Measurements from ENCODE around the gene FBRSL1.

The FBRSL1 gene

DNA sequence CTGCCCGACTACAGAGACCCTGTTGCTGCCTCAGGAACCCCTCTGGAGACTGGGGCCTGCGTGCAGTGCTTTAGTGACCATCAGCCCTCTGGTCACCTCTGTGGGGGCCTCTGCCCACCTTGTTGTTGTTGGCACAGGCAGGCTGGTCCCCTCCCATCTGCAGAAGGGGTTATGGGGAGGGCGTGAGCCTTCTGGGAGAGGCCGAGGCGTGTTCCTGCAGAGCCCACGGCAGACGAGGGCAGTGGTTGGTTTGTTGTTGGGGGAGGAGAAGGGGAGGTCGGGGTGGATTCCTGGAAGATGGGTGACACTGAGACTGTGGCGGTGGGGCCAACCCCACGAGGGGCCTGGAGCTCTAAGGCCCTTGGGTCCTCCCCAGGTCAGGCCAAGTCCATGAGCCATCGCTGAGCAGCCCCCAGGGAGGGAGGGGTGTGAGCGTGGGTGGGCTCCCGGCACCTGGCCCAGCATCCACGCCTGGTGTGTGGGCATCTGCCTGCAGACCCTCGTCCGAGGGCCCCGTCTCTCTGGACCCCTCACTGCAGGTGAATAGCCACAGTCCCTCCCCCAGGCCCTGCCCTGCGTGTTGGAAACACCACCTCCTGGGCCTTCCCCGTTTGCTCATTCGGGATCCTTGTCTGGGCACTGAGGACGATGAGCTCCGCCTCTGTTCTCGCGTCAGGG is 23.6 kb downstream of the FBRSL1 start:
- DNase-seq: no peak

DNA sequence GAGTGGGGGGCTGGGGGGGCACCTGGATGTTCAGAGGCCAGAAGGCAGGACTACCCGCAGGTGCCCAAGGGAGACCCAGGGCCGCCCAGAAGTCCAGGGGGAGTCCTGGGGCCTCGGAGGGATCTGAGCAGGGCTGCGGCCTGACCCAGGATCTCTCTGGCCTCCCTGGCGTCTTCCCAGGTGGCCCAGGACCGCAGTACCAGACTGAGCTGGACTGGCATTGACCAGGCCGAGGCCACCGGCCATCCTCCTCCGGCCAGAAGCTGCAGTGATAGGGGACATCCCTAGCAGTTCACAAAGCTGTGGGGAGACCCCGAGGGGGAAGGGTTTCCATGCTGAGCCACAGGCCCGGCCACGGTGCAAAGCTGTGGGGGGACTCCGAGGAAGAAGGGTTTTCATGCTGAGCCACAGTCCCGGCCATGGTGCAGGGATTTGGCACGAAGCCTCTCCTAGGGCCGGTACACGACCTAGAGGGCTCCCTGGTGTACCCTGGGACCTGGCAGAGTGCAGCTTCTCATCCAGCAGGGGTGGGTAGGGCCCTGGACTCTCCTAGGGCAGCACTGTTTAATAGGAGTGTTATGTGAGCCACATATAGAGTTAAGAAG is 24.4 kb downstream of the FBRSL1 start:
- no peak for DNase-seq

DNA sequence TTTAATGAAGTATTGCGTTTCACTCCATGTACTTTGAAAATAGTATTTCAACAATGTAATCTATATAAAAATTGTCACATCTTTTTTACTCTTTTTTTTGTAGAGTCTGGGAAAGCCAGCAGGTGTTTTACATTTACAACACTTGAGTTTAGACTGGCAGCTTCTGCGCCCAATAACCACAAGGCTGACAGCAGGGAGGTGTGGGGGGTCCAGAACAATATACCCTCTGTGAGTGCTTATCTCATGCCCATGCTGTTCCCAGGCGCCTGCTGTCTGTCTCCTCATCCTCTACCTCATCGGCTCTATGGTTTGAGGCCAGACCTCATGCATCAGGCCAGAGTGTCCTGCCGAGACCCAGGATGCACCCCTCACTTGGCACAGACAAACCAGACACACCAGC is 24.9 kb downstream of the FBRSL1 start:
- no peak for DNase-seq

DNA sequence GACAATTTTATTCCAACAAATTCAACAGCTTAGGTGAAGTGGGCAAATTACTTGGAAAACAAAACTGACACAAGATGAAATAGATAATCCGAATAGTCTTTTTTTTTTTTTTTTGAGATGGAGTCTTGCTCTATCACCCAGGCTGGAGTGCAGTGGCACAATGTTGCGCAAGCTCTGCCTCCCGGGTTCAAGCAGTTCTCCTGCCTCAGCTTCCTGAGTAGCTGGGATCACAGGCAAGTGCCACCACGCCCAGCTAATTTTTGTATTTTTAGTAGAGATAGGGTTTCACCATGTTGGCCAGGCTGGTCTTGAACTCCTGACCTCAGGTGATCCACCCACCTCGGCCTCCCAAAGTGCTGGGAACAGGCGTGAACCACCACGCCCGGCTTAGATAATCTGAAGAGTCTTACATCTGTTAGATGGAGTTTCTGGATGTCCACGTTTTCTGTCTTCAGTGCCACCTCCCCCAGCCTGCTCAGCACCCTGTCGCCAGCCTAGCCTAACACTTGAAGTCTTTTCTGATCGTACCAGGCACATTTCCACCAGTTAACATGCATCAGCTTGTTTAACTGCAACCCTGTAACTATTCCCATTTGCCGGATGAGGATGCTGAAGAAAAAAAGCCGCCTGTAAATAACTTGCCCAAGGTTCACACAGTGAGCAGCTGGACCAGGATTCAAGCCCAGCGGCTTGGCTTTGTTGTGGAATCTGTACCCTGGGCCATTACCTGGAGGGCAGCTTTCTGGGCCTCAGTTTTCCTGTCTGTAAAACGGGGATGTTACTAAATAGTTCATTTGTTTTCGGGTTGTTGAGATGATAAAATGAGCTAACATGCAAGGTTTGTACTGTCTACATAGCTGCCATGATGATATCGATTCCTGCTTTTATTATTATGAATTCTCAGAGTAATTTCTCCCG is 26.4 kb downstream of the FBRSL1 start:
- no peak for DNase-seq

DNA sequence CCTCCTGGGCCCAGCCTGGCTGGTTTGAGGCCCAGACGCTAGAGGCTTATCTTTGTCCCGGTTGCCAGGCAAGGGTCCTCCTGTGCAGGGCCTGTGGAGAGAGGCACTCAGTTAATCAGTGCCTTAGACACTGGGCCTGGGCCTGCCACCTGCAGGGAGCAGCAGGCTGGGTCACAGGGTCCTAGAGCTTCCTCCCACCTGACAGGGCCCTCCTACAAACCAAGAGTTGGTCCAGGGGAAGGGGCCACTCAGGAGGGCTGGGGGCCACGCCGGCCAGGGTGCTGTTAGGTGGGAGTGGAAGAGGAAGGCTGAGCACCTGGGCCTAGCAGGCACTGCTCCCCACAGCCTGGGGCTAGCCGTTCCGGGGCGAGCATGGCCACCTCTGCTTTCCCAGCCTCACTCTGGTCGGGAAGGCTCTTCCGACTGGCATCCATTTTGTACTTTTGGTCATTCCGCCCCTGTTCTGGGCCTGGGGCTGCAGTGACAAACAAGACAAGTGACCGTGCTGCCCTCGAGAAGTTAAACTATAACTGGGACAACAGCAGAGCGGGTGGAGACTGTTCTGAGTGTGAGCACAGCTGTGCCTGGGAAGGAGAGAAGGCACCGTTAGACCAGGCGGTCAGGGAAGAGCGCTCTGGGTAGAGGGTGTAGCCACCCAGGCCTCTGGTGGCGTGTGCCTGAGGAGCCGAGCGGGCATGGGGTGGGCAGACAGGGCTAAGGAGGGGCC is 27.2 kb downstream of the FBRSL1 start:
- DNase-seq: no peak

DNA sequence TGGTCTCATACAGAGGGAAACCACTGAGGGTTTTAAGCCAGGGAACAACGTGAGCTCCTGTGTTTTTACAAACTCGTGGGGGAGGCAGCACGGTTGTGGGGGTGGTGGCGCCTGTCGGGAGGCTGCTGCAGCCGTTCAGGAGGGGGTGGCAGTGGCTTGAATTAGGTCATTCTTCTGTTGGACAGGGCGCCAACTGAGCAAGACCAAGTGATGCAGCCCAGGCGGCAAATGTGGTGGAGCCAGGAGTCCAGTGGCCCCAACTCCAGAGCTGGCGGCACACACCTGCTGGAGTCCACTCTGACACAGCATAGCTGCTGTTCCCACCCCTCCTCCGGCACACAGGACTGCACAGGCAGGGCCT is 27.8 kb downstream of the FBRSL1 start:
- no peak for DNase-seq

DNA sequence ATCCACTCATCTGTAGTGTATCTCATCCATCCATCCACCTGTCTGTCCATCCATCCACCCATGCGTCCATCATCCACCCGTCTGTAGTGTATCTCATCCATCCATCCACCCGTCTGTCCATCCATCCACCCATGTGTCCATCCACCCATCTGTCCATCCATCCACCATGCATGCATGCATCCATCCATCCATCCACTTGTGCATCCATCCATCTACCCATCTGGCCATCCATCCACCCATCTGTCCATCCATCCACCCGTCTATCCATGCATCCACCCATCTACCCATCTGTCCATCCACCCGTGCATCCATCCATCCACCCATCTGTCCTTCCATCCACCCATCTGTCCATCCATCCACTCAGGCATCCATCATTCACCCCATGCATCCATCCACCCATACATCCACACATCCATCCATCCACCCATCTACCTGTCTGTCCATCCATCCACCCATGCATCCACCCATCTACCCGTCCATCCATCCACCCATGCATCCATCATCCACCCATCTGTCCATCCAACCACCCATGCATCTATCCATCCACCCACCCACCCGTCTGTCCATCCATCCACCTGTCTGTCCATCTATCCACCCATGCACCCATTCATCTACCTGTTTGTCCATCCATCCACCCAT is 28.5 kb downstream of the FBRSL1 start:
- DNase-seq: no peak

DNA sequence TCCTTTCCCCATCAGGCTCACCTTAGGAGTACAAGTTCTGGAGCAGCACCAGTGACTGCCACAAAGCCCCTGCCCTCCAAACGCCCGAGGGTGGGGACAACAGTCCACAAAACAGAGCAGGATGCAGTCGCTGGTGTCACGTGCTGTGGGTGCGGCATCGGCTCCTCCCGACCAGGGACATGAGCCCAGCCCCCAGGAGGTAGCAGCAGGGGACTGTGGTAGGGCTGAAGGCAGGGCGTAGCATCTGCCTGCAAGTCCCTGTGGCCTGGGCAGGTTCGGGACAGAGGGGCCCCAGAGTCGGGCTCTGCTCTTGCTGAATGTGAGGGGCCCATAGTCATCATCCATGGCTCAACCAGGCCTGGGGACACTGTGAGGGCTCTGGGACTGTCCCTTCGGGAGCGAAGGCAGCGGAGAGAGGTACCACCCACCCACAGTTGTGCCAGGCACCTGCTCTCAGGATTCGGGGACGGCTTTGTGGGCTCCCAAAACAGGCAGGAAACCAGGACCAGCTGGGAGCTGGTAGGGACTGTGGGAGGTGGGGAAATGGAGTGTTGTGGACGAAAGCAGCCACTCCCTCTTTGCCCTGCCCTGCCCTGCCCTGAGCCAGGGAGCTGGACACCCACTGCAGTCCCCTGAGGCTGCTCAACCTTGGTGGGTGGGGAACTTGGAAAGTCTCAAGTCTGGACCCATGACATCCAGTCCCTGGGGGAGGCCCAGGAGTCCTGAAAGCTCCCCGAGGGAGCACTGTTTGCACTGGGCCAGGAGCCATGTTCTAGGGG is 30.7 kb downstream of the FBRSL1 start:
- no peak for DNase-seq

DNA sequence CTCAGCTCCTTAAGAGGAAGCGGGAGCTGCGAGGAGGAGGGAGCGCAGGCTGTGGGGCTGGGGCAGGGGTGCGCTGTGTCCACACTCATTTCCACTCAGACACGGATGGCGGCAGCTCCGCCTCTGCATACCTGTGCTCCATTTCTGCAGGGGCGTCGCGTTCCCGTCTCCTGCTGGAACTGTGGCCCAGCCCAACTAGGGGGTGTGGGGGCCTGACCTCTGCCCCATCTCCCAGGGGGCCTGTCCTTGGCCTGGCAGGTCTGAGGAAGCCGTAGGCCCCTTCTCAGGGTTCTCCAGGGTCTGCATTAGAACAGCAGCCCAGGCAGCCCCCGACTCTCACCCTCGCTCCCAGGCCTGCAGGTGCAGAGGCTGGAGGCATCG is 31.2 kb downstream of the FBRSL1 start:
- no peak for DNase-seq

DNA sequence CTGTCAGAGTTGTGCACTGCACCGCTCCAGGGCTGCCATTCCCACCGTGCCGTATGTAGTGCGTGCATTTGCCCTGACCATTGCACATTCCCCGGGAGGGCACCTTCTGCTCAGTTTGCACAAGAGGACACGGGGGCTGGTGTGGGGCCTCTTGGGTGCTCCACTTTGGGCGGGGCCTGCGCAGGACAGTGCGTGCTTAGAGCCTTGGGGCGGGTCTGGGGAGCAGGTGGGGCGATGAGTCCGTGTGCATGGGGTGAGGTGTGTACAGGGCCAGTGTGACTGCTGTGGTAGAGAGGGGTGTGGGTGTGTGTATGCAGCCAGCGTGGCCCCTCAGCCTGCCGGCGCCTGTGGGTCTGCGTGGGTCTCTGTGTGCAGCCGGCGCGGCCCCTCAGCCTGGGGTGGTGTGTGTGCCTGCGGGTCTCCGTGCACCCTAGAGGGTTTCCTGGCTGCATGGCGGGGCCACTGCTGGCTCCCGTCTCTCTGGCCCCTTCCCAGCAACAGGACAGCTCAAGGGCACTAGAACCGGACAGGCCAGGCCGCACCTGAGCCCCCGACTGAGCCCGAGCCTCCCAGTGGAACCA is 31.9 kb downstream of the FBRSL1 start:
- no peak for DNase-seq

DNA sequence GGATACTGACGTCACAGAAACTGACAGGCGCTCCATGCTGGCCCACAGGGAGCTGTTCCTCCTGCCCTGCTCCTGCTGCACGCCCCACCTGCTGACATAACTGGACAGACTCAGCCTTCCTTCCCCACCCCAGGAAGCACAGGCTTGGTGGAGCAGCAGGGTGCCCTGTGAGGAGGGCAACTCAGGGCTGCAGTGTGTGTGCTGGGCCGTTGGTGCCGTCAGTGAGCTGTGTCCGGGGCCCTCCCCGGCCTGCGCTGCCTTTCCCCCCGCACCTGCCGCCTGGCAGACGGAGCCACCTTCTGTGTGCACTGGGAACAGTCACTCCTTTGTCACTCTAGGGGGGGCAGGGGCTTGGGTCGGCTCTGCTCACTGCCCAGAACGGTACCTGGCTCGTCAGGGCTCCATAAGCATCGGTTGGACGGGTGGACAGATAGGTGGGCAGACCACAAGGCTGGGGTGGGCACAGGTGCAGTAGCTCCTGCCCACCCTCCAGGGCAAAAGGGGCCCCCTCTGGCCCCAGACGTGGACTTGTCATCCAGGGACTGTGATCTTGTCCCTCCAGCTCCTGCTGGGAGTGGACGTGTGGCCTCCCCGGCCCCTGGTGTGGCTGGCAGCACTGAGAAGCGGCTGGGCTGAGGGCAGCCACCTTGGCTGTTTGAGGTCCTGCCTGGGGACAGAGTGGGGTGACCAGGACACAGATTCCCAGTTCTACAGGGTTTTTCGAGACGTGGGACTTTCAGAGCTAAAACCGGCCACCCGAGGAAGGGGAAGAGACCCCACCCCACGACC is 32.8 kb downstream of the FBRSL1 start:
- DNase-seq: no peak

DNA sequence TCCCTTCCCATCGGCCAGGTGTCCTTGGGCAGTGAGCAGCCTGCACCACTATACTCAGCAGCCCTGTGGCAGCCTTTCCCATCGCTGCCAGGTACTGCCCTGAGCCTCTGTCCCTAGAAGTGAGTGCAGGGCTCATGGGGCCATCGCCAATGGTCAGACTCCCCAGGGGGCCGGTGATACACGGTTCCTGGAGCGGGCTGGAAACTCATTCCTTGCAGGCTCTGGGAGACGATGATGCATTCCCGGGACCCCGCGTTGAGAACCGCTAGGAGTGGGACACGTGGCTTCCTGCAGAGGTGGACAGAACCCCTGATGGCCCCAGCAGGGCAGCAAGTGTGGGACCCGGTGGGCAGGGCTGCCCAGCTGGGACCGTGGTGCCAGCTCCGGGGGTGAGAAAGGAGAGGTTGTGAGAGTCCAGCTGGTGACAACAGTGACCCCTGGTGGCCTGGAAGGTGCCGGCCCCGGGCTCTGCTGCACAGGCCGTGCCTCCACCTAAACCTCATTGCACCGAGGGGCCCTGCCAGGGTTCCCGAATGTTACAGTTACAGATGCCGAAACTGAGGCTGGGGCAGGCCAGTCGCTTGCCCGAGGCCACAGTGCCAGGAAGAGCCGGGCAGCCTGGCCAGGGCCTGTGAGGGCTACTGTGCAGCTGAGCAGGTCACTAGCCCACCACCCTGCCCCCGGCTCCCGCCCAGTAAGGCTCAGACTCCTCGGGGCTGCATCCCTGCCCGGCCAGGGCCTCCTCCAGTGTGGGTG is 33.8 kb downstream of the FBRSL1 start:
- peak; percentile 74 for DNase-seq

DNA sequence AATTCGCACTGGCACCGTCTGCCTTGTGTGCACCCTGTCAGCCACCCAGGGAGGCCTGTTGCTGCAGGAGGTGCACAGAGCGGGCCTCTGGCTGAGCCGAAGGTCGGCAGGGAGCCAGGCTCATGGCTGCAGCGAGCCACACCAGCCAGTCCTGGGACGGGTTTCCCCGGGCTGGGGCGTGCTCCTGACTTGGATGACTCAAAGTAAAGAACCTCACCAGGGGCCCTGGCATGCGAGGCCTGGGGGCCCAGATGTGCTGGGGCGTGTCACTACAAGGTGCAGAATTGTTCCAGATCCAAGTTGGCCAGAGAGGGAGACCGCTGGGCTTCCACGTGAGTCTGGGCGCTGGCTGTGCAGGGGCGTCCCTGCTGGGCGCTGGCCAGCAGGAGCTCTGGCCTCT is 34.5 kb downstream of the FBRSL1 start:
- no peak for DNase-seq

DNA sequence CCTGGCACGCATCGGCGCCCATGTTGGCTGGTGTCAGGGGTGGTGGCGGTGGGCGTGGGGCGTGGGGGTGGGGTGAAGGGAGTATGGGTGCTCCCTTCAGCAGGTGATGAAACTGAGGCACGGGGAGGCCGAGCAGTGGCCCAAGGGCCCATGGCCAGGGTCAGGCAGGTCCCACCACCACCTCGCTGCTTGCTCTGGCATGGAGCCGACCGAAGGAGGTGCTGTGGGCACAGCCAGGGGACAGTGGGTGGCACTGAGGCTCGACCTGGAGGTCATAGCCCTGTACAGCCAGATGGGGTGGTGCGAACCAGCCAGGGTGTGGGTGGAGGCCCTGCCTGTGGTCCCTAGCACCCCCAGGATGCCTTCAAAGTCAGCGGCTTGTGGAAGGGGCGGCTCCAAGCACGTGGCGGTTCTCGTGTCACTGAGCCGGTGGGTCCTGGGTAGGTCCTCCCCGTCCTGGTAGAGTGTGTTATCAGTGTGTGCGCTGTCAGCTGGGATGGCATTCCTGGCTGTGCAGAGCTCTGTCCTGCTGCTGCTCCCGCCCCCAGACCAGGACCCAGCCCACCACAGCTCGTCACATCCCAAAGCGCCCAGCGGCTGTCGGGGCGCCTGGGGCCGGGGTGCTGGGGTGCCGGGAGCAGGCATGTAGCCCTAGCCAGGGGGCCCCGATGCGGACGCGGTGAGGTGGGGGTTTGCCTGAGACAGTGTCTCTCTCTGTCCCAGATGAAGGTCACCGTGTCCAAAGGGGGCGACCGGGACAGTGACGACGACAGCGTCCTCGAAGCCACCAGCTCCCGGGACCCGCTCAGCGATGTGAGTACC is 35.3 kb downstream of the FBRSL1 start:
- DNase-seq: no peak

DNA sequence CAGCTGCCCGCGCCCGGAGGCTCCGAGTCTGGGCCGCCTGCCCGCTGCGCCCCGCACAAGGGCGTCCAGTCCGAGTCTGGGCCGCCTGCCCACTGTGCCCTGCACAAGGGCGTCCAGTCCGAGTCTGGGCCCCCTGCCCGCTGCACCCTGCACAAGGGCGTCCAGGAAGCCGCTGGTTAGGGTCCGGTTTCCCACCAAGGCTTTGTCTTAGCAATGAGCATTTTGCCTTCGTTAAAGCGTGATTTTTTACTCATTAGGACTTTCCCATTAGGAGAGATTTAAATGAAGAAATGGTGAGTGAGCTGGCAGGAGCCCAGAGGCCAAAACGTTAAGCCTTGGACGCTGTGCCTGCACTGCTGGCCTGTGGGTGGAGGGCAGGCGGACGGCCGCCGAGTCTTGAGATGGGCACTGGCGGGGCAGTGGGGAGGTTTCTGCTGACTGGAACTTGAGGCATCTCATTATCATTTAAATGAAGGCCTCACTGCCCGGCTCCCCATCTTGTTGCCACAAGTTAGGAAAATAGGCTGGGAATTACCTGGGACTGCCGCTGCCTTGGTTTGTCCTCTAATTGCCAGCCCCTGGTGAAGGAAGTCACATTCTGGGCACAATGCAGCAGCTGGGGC is 36.0 kb downstream of the FBRSL1 start:
- DNase-seq: no peak

DNA sequence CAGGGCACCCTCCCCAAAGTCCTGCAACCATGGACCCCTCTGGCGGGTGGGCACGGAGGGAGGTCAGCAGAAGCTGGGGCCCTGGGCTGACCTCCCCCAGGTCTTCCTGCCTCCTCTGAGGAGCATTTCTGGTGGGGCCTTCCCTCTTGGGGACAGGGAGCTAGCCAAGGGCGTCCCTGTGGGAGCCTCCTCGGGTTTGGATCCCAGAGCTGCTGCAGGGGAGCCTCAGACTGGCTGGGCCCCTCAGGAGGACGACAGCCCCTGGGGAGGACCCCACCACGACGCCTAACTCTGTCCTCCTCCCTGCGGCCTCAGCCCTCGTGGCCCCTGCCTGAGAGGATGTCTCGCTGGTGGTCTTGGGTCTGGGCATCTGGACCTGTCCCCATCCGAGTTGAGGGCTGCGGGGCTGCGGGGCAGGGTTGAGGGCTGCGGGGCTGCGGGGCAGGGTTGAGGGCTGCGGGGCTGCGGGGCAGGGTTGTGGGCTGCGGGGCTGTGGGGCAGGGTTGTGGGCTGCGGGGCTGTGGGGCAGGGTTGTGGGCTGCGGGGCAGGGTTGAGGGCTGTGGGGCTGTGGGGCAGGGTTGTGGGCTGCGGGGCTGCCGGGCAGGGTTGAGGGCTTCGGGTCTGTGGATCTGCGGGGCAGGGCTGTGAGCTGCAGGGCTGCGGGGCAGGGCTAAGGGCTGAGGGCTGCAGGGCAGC is 37.4 kb downstream of the FBRSL1 start:
- no peak for DNase-seq

DNA sequence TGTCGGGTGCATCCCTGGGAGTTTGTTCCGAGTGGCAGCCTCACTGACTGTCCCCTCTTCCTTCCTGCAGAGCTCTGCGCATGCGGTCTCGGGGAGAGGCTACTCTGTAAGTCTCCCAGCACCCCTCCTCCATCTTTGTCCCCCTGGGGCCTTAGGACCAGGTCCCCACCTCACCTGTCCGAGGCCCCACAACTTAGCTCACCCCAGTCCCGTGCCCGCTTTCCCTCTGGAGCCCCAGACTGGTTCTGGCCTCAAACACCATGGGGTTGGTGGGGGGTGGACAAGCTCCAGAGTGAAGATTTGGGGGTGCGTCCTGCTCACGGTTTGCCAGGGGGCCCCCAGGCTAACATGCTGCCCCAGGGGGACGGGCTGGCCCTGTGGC is 37.9 kb downstream of the FBRSL1 start:
- DNase-seq: no peak

DNA sequence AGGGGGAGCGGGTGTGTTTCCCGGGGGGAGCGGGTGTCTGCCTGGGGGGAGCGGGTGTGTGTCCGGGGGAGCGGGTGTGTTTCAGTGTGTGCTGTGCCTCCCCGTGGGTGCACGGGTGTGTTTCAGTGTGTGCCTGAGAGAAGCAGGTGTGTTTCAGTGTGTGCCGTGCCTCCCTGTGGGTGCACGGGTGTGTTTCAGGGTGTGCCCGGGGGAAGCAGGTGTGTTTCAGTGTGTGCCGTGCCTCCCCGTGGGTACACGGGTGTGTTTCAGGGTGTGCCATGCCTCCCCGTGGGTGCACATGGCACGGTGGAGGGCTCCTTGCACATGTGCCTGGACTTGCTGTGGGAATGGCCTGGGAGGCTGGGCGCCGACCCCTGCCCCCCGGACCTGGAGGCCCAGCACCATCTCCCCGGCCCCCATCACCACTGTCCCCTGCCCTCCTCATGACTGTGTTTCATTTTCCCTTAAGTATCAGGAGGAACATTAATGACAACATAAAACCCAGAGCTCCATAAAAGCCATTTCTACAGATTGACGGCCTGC is 38.7 kb downstream of the FBRSL1 start:
- no peak for DNase-seq

Measured in activated naive CD4-positive, alpha-beta T cell treated with Interleukin-2 at 50 U/mL for 16 hours (primary cell).